Mesendoderm (in vitro differentiated cells): Measurements from ENCODE around the gene STK17A.

Experiments used
- DNase-seq: peaks from one replicate; pipeline ENCODE4 v3.0.0; 2013
- H2AK5ac ChIP-seq: 2 replicates; pipeline ENCODE4 v1.6.1; 2013; ENCODE audit warnings: low read length, inconsistent platforms
- H2BK120ac ChIP-seq: 2 replicates; pipeline ENCODE4 v1.6.1; 2013; ENCODE audit warnings: low read depth, mild to moderate bottlenecking, low read length, moderate library complexity, mixed read lengths
- H2BK15ac ChIP-seq: replicated peaks from 2 replicates; pipeline ENCODE4 v1.6.1; 2013; ENCODE audit warnings: low read depth, mild to moderate bottlenecking, moderate library complexity
- H2BK5ac ChIP-seq: 2 replicates; pipeline ENCODE4 v1.6.1; 2013; ENCODE audit warnings: low read length, inconsistent platforms
- H3K18ac ChIP-seq: 2 replicates; pipeline ENCODE4 v1.6.1; 2013; ENCODE audit warnings: mild to moderate bottlenecking, low read length, mixed read lengths
- H3K23ac ChIP-seq: one replicate; pipeline ENCODE4 v1.6.1; 2013; ENCODE audit warnings: low read length
- H3K27ac ChIP-seq: 2 replicates; pipeline ENCODE4 v1.5.1; 2013; ENCODE audit warnings: low read depth, mild to moderate bottlenecking, inconsistent platforms, low read length, moderate library complexity
- H3K27me3 ChIP-seq: 2 replicates; pipeline ENCODE4 v1.6.1; 2013; ENCODE audit warnings: low read length, control low read depth, mild to moderate bottlenecking, inconsistent platforms; ENCODE audit not compliant: insufficient read depth, poor library complexity
- H3K36me3 ChIP-seq: 2 replicates; pipeline ENCODE4 v1.6.1; 2013; ENCODE audit warnings: low read length, inconsistent platforms; ENCODE audit not compliant: control insufficient read depth, insufficient read depth
- H3K4ac ChIP-seq: one replicate; pipeline ENCODE4 v1.6.1; 2013; ENCODE audit warnings: low read depth, mild to moderate bottlenecking, low read length, moderate library complexity
- H3K4me1 ChIP-seq: 2 replicates; pipeline ENCODE4 v1.6.1; 2013; ENCODE audit warnings: low read depth, low read length, inconsistent platforms; ENCODE audit not compliant: control insufficient read depth
- H3K4me2 ChIP-seq: 2 replicates; pipeline ENCODE4 v1.6.1; 2013; ENCODE audit warnings: low read length
- H3K4me3 ChIP-seq: 2 replicates; pipeline ENCODE4 v1.5.1; 2013; ENCODE audit warnings: mild to moderate bottlenecking, low read length
- H3K56ac ChIP-seq: one replicate; pipeline ENCODE4 v1.6.1; 2013; ENCODE audit warnings: low read length
- H3K79me1 ChIP-seq: 2 replicates; pipeline ENCODE4 v1.6.1; 2013; ENCODE audit warnings: low read length, inconsistent platforms
- H3K79me2 ChIP-seq: 2 replicates; pipeline ENCODE4 v1.6.1; 2013; ENCODE audit warnings: mild to moderate bottlenecking, low read length; ENCODE audit not compliant: control insufficient read depth, insufficient read depth
- H3K9ac ChIP-seq: 2 replicates; pipeline ENCODE4 v1.6.1; 2013; ENCODE audit warnings: low read length, inconsistent platforms
- H4K5ac ChIP-seq: one replicate; pipeline ENCODE4 v1.6.1; 2013; ENCODE audit warnings: low read length
- H4K8ac ChIP-seq: one replicate; pipeline ENCODE4 v1.6.1; 2013; ENCODE audit warnings: low read depth, mild to moderate bottlenecking, control low read depth, low read length, moderate library complexity
- WGBS: extraction: QIAGEN DNeasy Blood & Tissue Kit; methylation state at CpG from one replicate; pipeline ENCODE4 v1.1.7; 2013; ENCODE audit warnings: low lambda C conversion rate, missing lambda C conversion rate; ENCODE audit not compliant: insufficient coverage; ENCODE audit errors: extremely low coverage; 5-methylcytosine and 5-hydroxymethylcytosine counted together

Gene STK17A

GRCh38 chr7:43604251-43604650 lies 21.3 kb downstream of the STK17A start:
- Histone ChIP-seq H2BK120ac (no peak overlapping the region), H3K4me2 (no peak overlapping the region), H3K27ac (no peak overlapping the region), H3K9ac (no peak overlapping the region), H3K79me2 (no peaks in the 10 kb centered on the region), H3K23ac (no peak overlapping the region), H3K36me3 (no peaks in the 10 kb centered on the region), H3K18ac (no peak overlapping the region), H2AK5ac (no peak overlapping the region), H3K4me3 (no peak overlapping the region), H3K4ac (no peak overlapping the region), H2BK15ac (no peak overlapping the region), H4K5ac (no peak overlapping the region), H2BK5ac (no peak overlapping the region), H4K8ac (no peak overlapping the region), H3K4me1 (peaks cover 3% of the 10 kb centered on the region), H3K79me1 (peaks cover 3% of the 10 kb centered on the region), H3K56ac (no peak overlapping the region), H3K27me3 (no peaks in the 10 kb centered on the region)
- DNase-seq: no peak
- no CpG with 5 or more reads among the region's 1 CpG for WGBS

- WGBS: no CpG with 5 or more reads among the region's 2 CpGs
- no peaks in the 10 kb centered on the region for H3K79me2 ChIP-seq
These were observed 26.2 kb downstream of the STK17A start for GRCh38 chr7:43609097-43609496.

GRCh38 chr7:43612128-43612527 lies 29.2 kb downstream of the STK17A start:
- no peak overlapping the region for H2BK15ac ChIP-seq
- H3K23ac ChIP-seq: no peak overlapping the region
- no peak overlapping the region for H3K56ac ChIP-seq
- no peak overlapping the region for H3K18ac ChIP-seq
- H2BK5ac ChIP-seq: no peak overlapping the region
- no peak overlapping the region for H2AK5ac ChIP-seq
- no CpG with 5 or more reads among the region's 5 CpGs for WGBS
- no peak overlapping the region for H3K4me2 ChIP-seq
- H3K79me1 ChIP-seq: peaks cover 2% of the 10 kb centered on the region
- no peaks in the 10 kb centered on the region for H3K36me3 ChIP-seq
- no peak overlapping the region for H3K4me3 ChIP-seq
- H3K27ac ChIP-seq: no peak overlapping the region
- H2BK120ac ChIP-seq: no peak overlapping the region
- H3K79me2 ChIP-seq: no peaks in the 10 kb centered on the region
- H3K27me3 ChIP-seq: no peaks in the 10 kb centered on the region
- H4K8ac ChIP-seq: no peak overlapping the region
- no peak overlapping the region for H3K9ac ChIP-seq
- no peak overlapping the region for H4K5ac ChIP-seq
- no peaks in the 10 kb centered on the region for H3K4me1 ChIP-seq
- no peak for DNase-seq
- H3K4ac ChIP-seq: no peak overlapping the region

More at GRCh38 chr7:43609097-43609496, 26.2 kb downstream of the STK17A start:
- no peaks in the 10 kb centered on the region for H3K4me1 ChIP-seq
- no peak overlapping the region for H3K9ac ChIP-seq
- H3K79me1 ChIP-seq: peaks cover 5% of the 10 kb centered on the region
- H3K18ac ChIP-seq: no peak overlapping the region
- no peak overlapping the region for H3K56ac ChIP-seq
- no peaks in the 10 kb centered on the region for H3K27me3 ChIP-seq
- no peak overlapping the region for H3K4ac ChIP-seq
- no peak overlapping the region for H4K5ac ChIP-seq
- H3K4me3 ChIP-seq: no peak overlapping the region
- no peak overlapping the region for H3K27ac ChIP-seq
- H4K8ac ChIP-seq: no peak overlapping the region
- H3K36me3 ChIP-seq: no peaks in the 10 kb centered on the region
- no peak overlapping the region for H2BK5ac ChIP-seq
- no peak overlapping the region for H3K4me2 ChIP-seq
- no peak for DNase-seq
- H2BK15ac ChIP-seq: no peak overlapping the region
- no peak overlapping the region for H2AK5ac ChIP-seq
- H2BK120ac ChIP-seq: no peak overlapping the region
- no peak overlapping the region for H3K23ac ChIP-seq

GRCh38 chr7:43612599-43613589 lies 30.0 kb downstream of the STK17A start:
- Histone ChIP-seq H3K4me1 (no peaks in the 10 kb centered on the region), H2AK5ac (no peak overlapping the region), H4K8ac (no peak overlapping the region), H3K27me3 (no peaks in the 10 kb centered on the region), H2BK120ac (no peak overlapping the region), H3K4ac (no peak overlapping the region), H3K4me3 (no peak overlapping the region), H3K79me2 (no peaks in the 10 kb centered on the region), H3K56ac (no peak overlapping the region), H3K18ac (no peak overlapping the region), H2BK5ac (no peak overlapping the region), H3K23ac (no peak overlapping the region), H3K9ac (no peak overlapping the region), H3K79me1 (peaks cover 3% of the 10 kb centered on the region), H3K36me3 (no peaks in the 10 kb centered on the region), H2BK15ac (no peak overlapping the region), H3K4me2 (no peak overlapping the region), H4K5ac (no peak overlapping the region), H3K27ac (no peak overlapping the region)
- DNase-seq: no peak
- WGBS: no CpG with 5 or more reads among the region's 3 CpGs

- WGBS: no CpG with 5 or more reads among the region's 7 CpGs
- H3K79me1 ChIP-seq: peaks cover 4% of the 10 kb centered on the region
- no peak overlapping the region for H2BK15ac ChIP-seq
- H3K4me2 ChIP-seq: no peak overlapping the region
- no peak overlapping the region for H2AK5ac ChIP-seq
- H3K36me3 ChIP-seq: no peaks in the 10 kb centered on the region
- no peak overlapping the region for H3K4ac ChIP-seq
- no peaks in the 10 kb centered on the region for H3K79me2 ChIP-seq
- H4K8ac ChIP-seq: no peak overlapping the region
- no peak overlapping the region for H2BK120ac ChIP-seq
- no peak for DNase-seq
- H3K4me1 ChIP-seq: peaks cover 1% of the 10 kb centered on the region
- H3K27ac ChIP-seq: no peak overlapping the region
- no peak overlapping the region for H3K23ac ChIP-seq
- no peak overlapping the region for H4K5ac ChIP-seq
- H3K18ac ChIP-seq: no peak overlapping the region
- H3K4me3 ChIP-seq: no peak overlapping the region
- H2BK5ac ChIP-seq: no peak overlapping the region
- no peak overlapping the region for H3K9ac ChIP-seq
- H3K56ac ChIP-seq: no peak overlapping the region
- H3K27me3 ChIP-seq: no peaks in the 10 kb centered on the region
These were observed 32.7 kb downstream of the STK17A start for GRCh38 chr7:43615558-43616145.
